CD8-positive, alpha-beta memory T cell (primary cell): ENCODE data around the gene BLM. TPM values are rescaled to one million over a fixed set of nuclear protein-coding genes. Genes with fewer than 3 reads are reported as not detected.

Experiments
- polyA plus RNA-seq: library from polyadenylated mRNA; unstranded; fragments of 300-500 nt; fragmentation: Illumina TruSeq; gene quantifications from one replicate; pipeline ENCODE4 v1.2.3, GENCODE V29; 2021
- total RNA-seq, 2 experiments: library from RNA; stranded (reverse); gene quantifications; one replicate each; pipeline ENCODE4 v1.2.3, GENCODE V29; 2021

BLM gene
- total and polyA plus RNA-seq, 3 experiments from 2014 or later = 5.8 to 37.6 (median 37.0) TPM

Other genes with a start within 250 kb of the BLM start
- 10 to 100 TPM; 25.5 to 26.7 TPM for gene CRTC3, start 187.4 kb upstream of the BLM start, total RNA-seq
- gene CRTC3, start 187.4 kb upstream of the BLM start, polyA plus RNA-seq = 34.2 TPM
- 100 to 1,000 TPM; 121 to 124 TPM for gene FURIN, start 151.2 kb downstream of the BLM start, total RNA-seq
- gene FURIN, start 151.2 kb downstream of the BLM start, polyA plus RNA-seq = 11.7 TPM
- gene FES, start 167.2 kb downstream of the BLM start, total RNA-seq = 1 to 10 TPM; 2.5 to 2.6 TPM
- 0.28 TPM for gene FES, start 167.2 kb downstream of the BLM start, polyA plus RNA-seq
- 10 to 100 TPM; 90.7 to 92.7 TPM for gene MAN2A2, start 186.0 kb downstream of the BLM start, total RNA-seq
- gene MAN2A2, start 186.0 kb downstream of the BLM start, polyA plus RNA-seq = 10.8 TPM
- gene HDDC3, start 215.2 kb downstream of the BLM start, total RNA-seq = 10 to 100 TPM; 39.5 to 43.5 TPM
- gene HDDC3, start 215.2 kb downstream of the BLM start, polyA plus RNA-seq = 34.7 TPM
- gene UNC45A, start 217.9 kb downstream of the BLM start, total RNA-seq = 10 to 100 TPM; 74.6 to 78.2 TPM
- gene UNC45A, start 217.9 kb downstream of the BLM start, polyA plus RNA-seq = 68.6 TPM
- 10 to 100 TPM; 20.9 to 21.7 TPM for gene RCCD1, start 237.5 kb downstream of the BLM start, total RNA-seq
- 2.6 TPM for gene RCCD1, start 237.5 kb downstream of the BLM start, polyA plus RNA-seq